Measurements from ENCODE around the gene TBC1D14.
A peak's percentile ranks its signal among the peaks of the same experiment; 100 is the strongest.

Gene TBC1D14

GRCh38 chr4:6926681-6927478 lies 17.3 kb downstream of the TBC1D14 start:
- DNase-seq = no peak

GRCh38 chr4:6928081-6928480 lies 18.5 kb downstream of the TBC1D14 start:
- DNase-seq = no peak

- no peak for DNase-seq
Measured at GRCh38 chr4:6929339-6929811, 19.7 kb downstream of the TBC1D14 start.

GRCh38 chr4:6929812-6930464 lies 20.3 kb downstream of the TBC1D14 start:
- no peak for DNase-seq

- no peak for DNase-seq
Measured at GRCh38 chr4:6932475-6932874, 22.8 kb downstream of the TBC1D14 start.

GRCh38 chr4:6932918-6933317 lies 23.3 kb downstream of the TBC1D14 start:
- DNase-seq = no peak

- DNase-seq = no peak
Measured at GRCh38 chr4:6933691-6934430, 24.2 kb downstream of the TBC1D14 start.

- no peak for DNase-seq
Measured at GRCh38 chr4:6935965-6936364, 26.3 kb downstream of the TBC1D14 start.

GRCh38 chr4:6937201-6937600 lies 27.6 kb downstream of the TBC1D14 start:
- no peak for DNase-seq

- no peak for DNase-seq
Measured at GRCh38 chr4:6937754-6938153, 28.1 kb downstream of the TBC1D14 start.

GRCh38 chr4:6938237-6938636 lies 28.6 kb downstream of the TBC1D14 start:
- DNase-seq = peak in 1 of 51 donors; percentile 22

- DNase-seq = peak in 5 of 51 donors; percentile 12 to 52 (median 31)
Measured at GRCh38 chr4:6938647-6939271, 29.1 kb downstream of the TBC1D14 start.

- DNase-seq = no peak
Measured at GRCh38 chr4:6939761-6940743, 30.4 kb downstream of the TBC1D14 start.

- DNase-seq = no peak
Measured at GRCh38 chr4:6940744-6941137, 31.1 kb downstream of the TBC1D14 start.

GRCh38 chr4:6941796-6942195 lies 32.2 kb downstream of the TBC1D14 start:
- DNase-seq = no peak

GRCh38 chr4:6942238-6942800 lies 32.7 kb downstream of the TBC1D14 start:
- no peak for DNase-seq

- no peak for DNase-seq
Measured at GRCh38 chr4:6943012-6943884, 33.6 kb downstream of the TBC1D14 start.

GRCh38 chr4:6943885-6944225 lies 34.2 kb downstream of the TBC1D14 start:
- no peak for DNase-seq

Data from hypothalamus (tissue), 51 donors.